Activated CD4-positive, CD25-positive, alpha-beta regulatory T cell treated with anti-CD3 and anti-CD28 coated beads, Interleukin-2, amount 50 U/mL, for 72 hours (primary cell): ENCODE measurements around the gene EID2.

ENCODE experiments used
- DNase-seq: peaks from one replicate; pipeline ENCODE4 v3.0.0; 2021

Gene EID2

DNA sequence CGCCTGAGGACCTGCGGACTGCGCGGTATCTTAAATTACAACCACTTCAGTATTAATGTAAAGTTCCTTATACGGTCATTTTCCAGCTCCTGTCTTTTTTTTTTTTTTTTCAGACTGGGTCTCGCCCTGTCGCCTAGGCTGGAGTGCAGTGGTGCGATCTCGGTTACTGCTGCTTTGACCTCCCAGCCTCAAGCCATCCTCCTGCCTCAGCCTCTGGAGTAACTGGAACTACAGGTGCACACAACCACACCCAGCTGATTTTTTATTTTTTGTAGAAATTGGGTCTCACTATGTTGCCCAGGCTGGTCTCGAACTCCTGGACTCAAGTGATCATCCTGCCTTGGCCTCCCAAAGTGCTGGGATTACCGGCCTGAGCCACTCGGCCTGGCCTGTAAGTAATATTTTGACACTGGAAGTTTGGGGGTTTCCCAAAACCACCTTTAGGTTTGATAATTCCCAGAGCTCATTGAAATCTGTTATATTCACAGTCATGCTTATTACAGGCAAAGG is 6.9 kb downstream of the EID2 start:
- no peak for DNase-seq

DNA sequence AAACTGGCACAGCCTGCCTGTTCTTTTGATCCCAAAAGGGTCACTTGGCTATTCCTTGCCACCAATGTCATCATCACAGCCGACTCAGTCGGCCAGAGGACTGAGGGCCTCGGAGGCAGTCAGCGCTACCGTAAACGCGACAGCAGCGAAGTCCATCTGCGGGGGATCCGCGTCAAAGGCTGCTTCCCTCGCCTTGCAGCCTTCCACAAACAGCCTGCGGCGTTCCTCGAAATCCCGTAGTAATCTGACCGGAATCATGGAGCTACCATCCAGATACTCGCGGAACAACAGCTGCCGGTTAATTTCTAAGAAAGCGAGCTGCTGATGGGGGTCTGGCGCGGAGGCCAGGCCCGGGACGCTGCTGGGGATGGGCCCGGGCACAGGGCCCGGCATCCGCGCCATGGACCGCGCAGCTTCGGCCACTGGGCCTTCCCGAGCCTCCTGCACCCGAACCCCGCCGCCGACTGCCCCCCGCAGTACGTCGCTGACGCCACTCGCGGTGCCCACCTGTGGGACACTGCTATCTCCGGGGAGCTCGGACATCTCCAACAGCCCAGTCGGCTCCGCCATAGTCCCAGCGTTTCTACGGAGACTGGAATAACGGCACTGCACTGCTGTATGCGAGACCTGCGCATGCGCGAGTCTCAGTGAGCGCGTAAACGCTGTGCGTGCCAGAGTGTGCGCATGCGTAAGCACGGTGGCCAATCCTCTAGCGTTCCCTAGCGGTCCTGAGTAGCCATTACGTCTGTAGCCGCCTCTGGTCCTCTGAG is 7.5 kb downstream of the EID2 start, which contains the start of gene EID2B:
EID2B (minus strand) TSS at position 620 of the 770 bp plus-strand sequence; CDS start at position 570, 50 bp downstream.
- peak; percentile 93 for DNase-seq

GRCh38 chr19:39531834-39532232 is 8.1 kb downstream of the EID2 start:
- DNase-seq, result no peak

- no peak for DNase-seq
Observed at GRCh38 chr19:39525205-39525604, 14.8 kb downstream of the EID2 start.

DNA sequence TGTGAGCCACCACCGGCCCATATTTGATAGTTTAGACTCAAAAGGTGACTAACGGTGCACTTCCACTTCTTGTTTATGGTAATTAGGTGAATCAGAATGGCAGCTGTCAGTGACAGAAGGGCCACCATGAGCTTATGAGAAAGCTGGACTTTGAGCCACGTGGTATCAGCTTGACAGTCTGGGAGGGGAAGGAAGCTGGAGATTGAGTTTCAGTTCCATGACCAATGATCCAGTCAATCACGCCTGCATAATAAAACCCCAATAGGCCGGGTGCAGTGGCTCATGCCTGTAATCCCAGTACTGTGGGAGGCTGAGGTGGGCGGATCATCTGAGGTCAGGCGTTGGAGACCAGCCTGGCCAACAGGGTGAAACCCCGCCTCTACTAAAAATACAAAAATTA is 15.5 kb downstream of the EID2 start:
- no peak for DNase-seq

GRCh38 chr19:39520541-39521484 is 19.1 kb downstream of the EID2 start:
- DNase-seq, result no peak

DNA sequence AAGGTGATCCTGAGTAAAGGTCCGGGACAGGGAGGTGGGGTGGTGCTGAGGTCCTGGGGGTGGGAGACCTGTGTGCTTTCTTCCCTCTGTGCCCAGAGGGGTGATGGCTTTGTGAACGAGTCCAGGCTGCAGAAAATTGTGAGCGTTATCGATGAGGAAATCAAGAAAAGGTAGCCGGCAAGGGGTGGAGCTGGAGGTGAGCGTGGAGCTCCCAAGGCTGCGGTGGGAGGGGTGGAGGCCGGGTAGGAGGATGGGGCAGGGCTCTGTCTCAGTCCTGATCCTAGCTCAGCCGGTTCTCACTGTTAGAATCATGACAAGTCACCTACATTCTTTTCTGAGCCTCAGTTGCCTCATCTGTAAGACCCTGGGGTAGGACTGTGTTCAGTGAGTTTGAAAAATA is 21.0 kb downstream of the EID2 start:
- no peak for DNase-seq

GRCh38 chr19:39518458-39518857 is 21.5 kb downstream of the EID2 start:
- DNase-seq, result no peak

DNA sequence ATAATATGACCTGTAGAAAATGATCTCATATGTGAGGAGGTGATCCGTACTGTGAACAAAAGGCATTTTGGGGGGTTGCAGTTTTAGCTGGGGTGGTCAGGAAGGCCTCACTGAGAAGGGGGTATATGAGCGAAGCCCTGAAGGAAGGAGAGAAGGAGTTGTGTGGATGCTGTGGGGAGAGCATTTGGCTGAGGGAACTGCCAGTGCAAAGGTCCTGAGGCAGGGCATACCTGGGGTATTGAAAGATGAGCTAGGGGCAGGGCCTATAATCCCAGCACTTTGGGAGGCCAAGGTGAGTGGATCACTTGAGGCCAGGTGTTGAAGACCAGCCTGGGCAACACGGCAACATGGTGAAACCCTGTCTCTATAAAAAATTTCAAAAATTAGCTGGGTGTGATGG is 22.5 kb downstream of the EID2 start:
- DNase-seq, result no peak

GRCh38 chr19:39516270-39516669 is 23.7 kb downstream of the EID2 start:
- DNase-seq, result no peak

GRCh38 chr19:39515551-39516191 is 24.3 kb downstream of the EID2 start:
- no peak for DNase-seq

GRCh38 chr19:39514840-39515550 is 25.0 kb downstream of the EID2 start, which contains the start of gene SELENOV:
SELENOV (plus strand) TSS chr19:39515139; CDS start chr19:39515213, 74 bp downstream.
- no peak for DNase-seq

DNA sequence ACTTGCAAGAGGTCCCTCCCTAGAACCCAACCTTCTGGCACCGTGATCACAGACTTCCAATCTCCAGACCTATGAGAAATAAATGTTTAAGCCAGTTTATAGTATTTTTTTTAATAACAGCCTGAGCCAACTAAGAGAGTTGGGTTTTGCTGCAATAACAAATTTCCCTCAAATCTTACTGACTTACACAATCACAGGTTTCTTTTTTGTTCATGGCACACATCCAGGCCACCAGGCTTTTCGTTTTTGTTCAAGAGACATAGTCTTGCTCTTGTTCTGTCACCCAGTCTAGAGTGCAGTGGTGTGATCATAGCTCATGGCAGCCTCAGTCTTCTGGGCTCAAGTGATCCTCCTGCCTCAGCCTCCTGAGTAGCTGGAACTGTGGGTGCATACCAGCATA is 27.0 kb downstream of the EID2 start:
- DNase-seq, result no peak

DNA sequence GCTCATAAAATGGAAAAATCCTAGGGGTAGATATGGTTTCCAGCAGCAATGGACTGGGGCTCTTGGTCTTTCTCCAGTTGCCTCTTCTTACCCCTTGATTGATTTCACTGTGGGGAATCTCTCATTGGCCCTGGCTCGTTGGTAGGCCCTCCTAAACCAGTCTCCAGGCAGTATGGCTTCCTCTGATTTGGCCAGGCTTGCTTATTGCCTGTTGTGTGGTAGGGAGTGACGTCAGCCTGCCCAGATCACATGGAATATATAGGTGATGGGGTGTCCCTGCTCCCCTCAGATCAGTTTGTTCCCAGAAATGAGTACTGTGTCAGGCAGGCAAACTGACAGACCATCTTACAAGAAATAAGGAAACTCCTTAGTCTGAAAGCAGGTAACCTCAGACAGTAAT is 30.7 kb downstream of the EID2 start:
- DNase-seq, result no peak

- no peak for DNase-seq
Observed at GRCh38 chr19:39508629-39509028, 31.3 kb downstream of the EID2 start.

DNA sequence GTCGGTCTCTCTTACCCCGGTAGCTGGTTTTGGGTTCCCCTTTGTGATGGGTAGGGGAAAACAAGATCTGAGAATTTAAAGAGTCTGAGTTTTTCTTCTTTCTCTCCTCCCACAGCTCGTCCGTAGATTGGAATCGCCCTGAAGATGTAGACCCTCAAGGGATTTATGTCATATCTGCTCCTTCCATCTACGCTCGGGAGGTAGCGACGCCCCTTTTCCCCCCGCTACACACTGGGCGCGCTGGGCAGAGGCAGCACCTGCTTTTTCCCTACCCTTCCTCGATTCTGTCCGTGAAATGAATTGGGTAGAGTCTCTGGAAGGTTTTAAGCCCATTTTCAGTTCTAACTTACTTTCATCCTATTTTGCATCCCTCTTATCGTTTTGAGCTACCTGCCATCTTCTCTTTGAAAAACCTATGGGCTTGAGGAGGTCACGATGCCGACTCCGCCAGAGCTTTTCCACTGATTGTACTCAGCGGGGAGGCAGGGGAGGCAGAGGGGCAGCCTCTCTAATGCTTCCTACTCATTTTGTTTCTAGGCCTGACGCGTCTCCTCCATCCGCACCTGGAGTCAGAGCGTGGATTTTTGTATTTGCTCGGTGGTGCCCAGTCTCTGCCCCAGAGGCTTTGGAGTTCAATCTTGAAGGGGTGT is 32.1 kb downstream of the EID2 start:
- no peak for DNase-seq

- DNase-seq, result peak; percentile 52
Observed at GRCh38 chr19:39506944-39507714, 32.8 kb downstream of the EID2 start.

GRCh38 chr19:39506598-39506943 is 33.4 kb downstream of the EID2 start:
- no peak for DNase-seq

DNA sequence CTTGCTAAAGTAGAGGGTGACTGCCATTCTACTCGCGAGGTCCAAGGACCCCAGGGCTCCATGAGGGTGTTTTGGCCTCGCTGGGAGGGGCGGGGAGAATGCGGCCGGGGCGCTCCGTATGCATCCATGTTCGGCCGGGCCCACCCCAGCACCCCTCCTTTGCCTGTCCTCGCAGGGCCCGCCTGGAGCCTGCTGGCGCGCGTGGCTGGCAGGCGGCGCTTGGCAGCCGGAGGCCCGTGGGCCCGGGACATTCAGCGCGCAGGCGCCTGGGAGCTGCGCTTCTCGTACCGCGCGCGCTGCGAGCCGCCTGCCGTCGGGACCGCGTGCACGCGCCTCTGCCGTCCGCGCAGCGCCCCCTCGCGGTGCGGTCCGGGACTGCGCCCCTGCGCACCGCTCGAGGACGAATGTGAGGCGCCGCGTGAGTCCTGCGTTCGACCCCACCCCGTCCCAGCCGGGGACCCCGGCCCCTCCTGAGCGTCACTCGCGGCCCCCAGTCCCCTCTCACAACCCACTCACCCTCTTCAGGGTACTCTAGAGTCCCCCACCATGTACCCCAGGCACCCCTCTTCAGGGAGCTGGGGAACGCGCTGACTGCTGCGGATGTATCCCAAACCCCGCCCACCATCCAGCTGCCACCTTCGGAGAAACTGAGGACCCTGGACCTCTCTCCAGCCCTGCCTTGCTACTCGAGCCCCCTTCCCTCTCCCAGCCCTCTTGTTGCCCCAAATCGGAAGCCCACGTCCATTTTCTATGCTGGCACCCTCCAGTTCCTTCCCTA is 37.1 kb downstream of the EID2 start:
- peak; percentile 86 for DNase-seq

- DNase-seq, result no peak
Observed at GRCh38 chr19:39501340-39501739, 38.6 kb downstream of the EID2 start.
